ENCODE measurements around the gene IL17B.

The IL17B gene

DNA sequence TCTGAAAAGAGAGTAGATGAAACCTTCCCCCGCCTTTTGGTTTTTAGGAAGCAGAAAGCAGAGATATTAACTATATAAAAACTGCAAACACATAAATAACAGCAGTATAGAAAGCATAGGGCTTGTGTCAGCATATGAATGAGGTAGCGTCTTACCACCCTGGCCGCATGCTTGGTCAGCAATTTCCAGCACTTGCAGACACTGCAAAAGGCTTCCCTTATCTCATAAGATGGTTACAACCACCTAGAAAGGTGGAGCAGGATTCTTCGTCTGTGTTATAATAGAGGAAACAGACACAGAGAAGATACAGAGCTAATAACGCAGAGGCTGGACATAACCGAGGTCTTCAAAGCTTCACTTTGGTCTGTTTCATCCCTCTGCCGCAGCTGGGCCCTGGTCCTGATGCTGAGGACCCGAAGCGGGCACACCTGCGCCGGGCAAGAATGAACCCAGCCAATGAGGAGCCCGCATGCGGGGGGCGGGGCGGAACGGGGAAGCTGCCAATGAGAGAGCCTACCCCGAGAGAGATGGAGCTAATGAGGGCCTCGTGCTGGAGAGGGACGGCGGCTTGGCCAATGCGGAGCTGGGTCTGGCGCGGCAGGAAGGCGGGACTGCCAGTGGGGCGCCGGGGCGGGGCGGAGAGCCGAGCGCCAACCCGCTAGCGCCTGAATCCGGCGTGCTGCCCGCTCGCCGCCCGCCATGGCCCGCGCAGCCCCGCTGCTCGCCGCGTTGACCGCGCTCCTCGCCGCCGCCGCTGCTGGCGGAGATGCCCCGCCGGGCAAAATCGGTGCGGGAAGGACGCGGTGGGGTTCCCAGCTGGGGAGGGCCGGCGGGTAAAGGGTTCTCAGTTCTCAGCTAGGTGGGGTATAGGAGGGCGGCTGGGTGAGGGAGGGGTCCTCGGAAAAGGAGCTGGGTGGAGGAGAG is 21.5 kb downstream of the IL17B start, which contains the start of gene PCYOX1L:
TSS of gene PCYOX1L (plus strand) at position 677 of the 924 bp plus-strand sequence. CDS start at position 700, 23 bp downstream.
- DNase-seq (ENCODE audit: low read depth): peak; percentile 98

- no peak for DNase-seq (ENCODE audit: low read depth)
Observed at GRCh38 chr5:149356391-149356790, 22.7 kb downstream of the IL17B start.

DNA sequence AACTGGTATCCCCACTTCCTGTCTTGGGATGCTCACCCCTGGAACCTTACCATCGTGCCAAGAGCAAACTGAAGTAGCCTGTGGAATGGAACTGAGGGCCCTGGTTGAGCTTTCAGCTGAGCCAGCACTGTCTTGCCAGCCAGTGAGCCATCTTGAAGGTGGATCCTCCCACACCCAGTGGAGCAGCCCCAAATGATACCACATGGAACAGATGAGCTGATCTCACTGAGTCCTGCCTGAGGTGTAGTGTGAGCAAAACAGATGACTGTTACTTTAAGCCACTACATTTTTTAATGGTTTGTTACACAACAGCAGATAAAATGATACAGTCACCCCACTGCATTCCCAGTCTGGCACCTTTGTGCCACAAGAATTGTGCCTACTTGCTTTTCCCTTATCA is 23.4 kb downstream of the IL17B start:
- DNase-seq (ENCODE audit: low read depth): no peak

DNA sequence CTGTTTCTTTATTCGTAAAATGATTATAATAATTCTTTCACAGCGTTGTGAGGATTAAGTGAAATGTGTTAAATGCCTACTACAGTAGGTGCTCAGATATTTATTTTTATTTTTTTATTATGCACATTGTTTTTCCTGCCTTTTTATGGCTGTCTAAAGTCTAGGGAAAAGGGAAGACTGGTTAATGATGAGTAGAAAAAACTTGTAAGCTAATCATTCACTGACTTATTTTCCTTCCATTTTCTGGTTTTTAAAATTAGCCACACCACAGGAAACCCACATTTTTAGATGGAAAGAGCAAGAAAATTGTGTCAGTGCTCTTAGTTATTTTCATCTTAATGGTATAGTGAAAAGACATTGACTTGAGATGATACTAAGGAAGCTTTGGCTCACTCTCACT is 25.2 kb downstream of the IL17B start:
- no peak for DNase-seq (ENCODE audit: low read depth)

GRCh38 chr5:149352169-149352568 is 26.9 kb downstream of the IL17B start:
- DNase-seq (ENCODE audit: low read depth): no peak

DNA sequence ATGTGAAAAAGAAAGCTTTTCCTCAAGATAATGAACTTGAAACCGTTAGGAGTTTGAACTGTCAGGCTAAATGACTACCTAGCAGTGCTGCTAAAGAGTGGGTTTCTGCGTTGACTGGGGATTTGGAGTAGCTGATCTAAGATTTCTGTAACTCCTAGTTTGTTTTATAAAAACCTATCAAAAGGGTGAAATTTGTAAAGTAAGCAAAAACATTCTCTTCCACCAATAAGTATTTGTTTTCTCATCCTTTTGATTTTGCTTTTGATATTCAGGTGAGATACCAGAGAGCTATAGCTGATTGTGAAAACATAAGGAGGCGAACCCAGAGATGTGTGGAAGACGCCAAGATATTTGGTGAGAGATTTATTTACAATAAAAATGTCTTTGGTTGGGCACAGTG is 29.7 kb downstream of the IL17B start:
- DNase-seq (ENCODE audit: low read depth): no peak

DNA sequence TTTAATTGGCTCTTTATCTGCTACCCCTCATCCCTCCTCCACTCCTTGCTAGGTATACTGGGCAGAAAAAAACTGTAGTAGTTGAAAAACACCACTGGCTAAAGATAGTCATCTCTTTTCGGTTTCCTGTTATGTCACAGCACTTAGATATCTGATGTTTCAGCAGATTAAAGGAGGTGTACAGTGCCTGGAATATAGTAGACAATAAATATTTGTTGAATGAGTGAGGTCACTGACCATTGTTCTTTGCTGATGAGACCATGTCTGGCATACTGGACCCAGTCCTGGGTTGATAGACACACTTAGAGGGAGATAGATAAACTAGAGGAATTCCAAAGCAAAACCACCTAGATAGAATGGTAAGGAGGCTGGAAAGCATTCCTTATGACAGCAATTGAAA is 30.6 kb downstream of the IL17B start:
- DNase-seq (ENCODE audit: low read depth): no peak

DNA sequence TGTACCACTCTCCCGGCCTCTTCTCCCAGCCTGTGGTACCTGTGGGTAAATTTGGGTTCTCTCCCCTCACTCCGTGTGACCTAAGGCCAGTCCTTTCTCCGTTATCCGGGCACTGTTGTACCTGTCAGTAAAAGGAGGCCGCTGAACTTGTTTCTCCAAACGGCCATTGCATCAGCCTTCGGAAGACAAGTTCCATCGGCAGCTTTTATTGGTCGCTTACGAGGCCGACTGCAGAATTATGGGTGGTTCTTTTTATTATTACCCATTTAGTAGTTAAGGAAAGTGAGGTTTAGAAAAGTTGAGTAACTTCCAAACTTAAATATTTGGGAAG is 33.2 kb downstream of the IL17B start:
- no peak for DNase-seq (ENCODE audit: low read depth)

- DNase-seq (ENCODE audit: low read depth): peak; percentile 83
Observed at GRCh38 chr5:149345147-149345891, 33.8 kb downstream of the IL17B start, which contains the start of gene GRPEL2. Gene GRPEL2, plus strand, starts transcription at chr5:149345499. Its CDS starts 41 bp downstream, at chr5:149345540.

DNA sequence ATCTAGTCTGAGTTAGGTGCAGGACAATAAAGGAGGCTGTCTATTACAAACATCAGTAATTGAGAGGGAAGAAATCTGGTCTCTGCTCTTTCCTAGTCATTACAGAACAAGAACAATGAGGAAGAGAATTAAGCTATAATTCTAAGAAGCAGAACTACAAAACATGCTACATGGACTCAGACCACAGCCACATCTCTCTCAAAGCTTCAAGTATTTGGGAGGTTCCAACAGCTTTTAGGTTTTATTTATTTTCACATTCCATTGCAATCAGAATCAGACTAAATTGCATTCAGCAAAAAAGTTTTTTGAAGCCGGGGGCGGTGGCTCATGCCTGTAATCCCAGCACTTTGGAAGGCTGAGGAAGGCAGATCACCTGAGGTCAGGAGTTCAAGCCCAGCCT is 34.9 kb downstream of the IL17B start:
- no peak for DNase-seq (ENCODE audit: low read depth)

GRCh38 chr5:149341876-149342275 is 37.2 kb downstream of the IL17B start:
- no peak for DNase-seq (ENCODE audit: low read depth)

GRCh38 chr5:149340920-149341319 is 38.2 kb downstream of the IL17B start:
- DNase-seq (ENCODE audit: low read depth): no peak

DNA sequence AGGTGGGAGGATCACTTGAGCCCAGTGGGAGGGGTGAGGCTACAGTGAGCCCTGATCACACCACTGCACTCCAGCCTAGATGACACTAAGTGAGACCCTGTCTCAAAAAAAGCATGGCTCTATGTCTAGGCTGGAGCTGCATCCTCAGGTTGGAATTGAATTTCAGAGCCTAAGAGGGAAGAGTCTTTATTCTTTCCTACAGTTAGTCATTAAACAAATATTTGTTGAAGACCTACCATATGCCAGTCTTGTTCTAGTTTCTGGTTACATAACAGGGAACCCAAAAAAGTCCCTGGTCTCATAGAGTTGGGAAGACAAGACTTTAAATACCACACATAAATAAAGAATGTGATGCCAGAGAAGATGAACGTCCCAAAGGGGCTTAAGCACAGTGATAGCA is 40.7 kb downstream of the IL17B start:
- no peak for DNase-seq (ENCODE audit: low read depth)

DNA sequence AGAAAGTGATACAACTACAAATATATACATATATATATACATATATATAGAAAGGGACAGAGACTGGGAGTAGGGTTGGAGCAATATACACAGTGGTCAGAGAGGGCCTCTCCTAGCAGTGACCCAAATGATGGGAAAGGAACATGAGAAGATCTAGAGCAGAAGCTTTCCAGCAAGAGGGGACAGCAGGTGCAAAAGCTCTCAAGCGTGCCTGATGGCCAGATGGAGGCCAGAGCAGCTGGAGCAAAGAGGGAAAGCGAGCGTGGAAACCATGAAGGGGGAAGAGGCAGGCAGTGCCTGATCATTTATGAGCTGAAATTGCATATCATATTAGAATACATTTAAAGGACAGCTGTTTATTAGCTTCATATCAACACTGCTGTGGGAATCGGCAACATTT is 41.4 kb downstream of the IL17B start:
- DNase-seq (ENCODE audit: low read depth): no peak

GRCh38 chr5:149333711-149334443 is 45.2 kb downstream of the IL17B start:
- no peak for DNase-seq (ENCODE audit: low read depth)

DNA sequence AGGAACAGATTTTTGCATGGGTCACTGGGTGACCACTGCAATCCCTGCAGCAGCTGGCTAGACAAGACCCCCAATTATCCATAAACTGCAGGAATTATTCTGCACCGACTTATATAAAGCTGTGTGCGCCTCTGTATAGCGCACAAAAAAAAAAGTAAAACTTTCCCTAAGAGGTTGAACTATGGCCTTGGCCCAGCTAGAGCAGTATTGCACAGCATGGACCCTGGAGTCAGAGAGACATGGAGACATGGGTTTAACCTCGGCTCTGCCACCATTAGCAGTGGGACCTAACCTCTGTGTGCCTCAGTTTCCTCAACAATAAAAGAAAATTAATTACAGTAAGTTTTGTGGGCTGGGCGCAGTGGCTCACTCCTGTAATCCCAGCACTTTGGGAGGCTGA is 50.9 kb downstream of the IL17B start:
- no peak for DNase-seq (ENCODE audit: low read depth)

DNA sequence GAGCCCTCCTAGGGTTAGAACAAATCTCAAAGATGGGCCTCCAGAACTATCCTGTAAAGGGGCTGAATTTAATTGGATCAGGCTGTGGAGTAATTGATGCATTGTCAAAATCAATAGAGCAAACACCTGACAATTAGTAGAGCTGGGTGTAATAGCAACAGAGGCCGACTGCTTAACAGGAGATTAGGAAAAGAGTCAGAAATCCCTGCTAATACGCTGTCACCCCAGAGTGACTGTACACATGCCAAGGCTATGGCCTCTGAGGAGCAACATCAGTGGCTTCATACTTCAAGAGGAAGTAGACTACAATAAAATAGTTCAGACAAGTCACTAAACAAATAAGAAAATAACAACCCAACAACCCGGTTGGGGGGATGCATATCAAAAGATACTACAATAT is 52.5 kb downstream of the IL17B start:
- no peak for DNase-seq (ENCODE audit: low read depth)

DNA sequence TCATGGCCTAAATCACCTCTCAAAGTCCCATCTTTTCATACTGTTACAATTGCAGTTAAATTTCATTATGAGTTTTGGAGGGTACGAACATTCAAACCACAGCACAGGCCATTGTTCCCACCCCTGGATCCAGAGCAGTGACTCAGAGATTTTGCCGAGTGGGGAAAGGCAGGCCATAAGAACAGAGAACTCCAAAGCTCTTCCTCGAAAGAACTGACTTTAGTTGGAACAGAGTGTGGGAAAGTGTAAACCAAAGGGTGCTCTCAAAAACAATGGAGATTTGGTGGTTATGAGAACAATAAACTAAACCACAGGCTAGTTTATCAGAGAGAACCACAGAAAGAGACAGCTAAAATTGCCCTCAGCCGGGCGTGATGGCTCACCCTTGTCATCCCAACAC is 53.2 kb downstream of the IL17B start:
- no peak for DNase-seq (ENCODE audit: low read depth)

DNA sequence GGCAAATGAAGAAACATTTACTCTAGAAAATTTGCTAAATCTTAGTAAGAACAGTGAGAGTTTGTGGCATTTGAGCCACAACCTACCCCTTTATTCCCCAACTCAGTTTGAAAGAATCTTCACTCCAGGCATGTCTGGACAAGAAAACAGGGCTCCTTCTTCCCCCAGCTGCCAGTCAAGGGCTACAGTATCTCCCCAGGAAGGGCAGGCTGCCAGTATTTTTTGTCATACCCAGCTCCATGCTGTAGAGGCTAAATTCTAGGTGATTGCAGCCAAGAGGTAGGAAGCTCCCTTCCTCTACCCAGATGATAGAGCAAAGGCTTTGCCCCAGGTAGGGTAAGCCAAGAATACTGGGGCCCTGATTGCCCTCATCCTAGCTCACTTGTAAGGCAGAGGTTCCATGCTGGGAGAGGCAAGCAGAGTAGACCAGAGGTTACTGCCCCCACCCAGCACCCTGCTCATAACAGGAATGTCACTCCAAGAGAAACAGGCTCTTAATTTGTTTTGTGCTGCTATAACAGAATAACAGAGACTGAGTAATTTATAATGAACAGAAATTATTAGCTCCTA is 53.8 kb downstream of the IL17B start:
- DNase-seq (ENCODE audit: low read depth): no peak

GRCh38 chr5:149324641-149325040 is 54.5 kb downstream of the IL17B start:
- no peak for DNase-seq (ENCODE audit: low read depth)
